Mesenchymal stem cell (in vitro differentiated cells and primary cell): ENCODE results near the gene UBE2E2.

ENCODE experiments used
- DNase-seq: peaks from one replicate; pipeline ENCODE4 v3.0.0-alpha.2; 2013
- H2AFZ ChIP-seq: one replicate; pipeline ENCODE4 v1.6.1; 2013; ENCODE audit warnings: low read depth, mild to moderate bottlenecking, control low read depth, inconsistent platforms, low read length, moderate library complexity
- H2AK5ac ChIP-seq: 2 replicates; pipeline ENCODE4 v1.6.1; 2013; ENCODE audit warnings: low read length, moderate library complexity, mild to moderate bottlenecking, inconsistent platforms; ENCODE audit not compliant: severe bottlenecking
- H2BK120ac ChIP-seq: one replicate; pipeline ENCODE4 v1.6.1; 2013; ENCODE audit warnings: low read depth, mild to moderate bottlenecking, inconsistent platforms, low read length, moderate library complexity
- H2BK12ac ChIP-seq, 2 experiments: one replicate each; pipeline ENCODE4 v1.6.1; 2013; ENCODE audit warnings: inconsistent platforms in 2 of 2, low read length in 2 of 2, mild to moderate bottlenecking in 2 of 2, moderate library complexity in 2 of 2, control low read depth in 1 of 2
- H2BK15ac ChIP-seq: one replicate; pipeline ENCODE4 v1.6.1; 2013; ENCODE audit warnings: mild to moderate bottlenecking, low read depth, inconsistent platforms; ENCODE audit not compliant: poor library complexity, severe bottlenecking
- H2BK5ac ChIP-seq: 2 replicates; pipeline ENCODE4 v1.6.1; 2013; ENCODE audit warnings: low read depth, mild to moderate bottlenecking, low read length, control low read depth, inconsistent platforms; ENCODE audit not compliant: poor library complexity, severe bottlenecking
- H3K14ac ChIP-seq, 2 experiments: one replicate each; pipeline ENCODE4 v1.6.1; 2013; ENCODE audit warnings: inconsistent platforms in 2 of 2, low read length in 2 of 2, control low read depth in 1 of 2, mild to moderate bottlenecking in 1 of 2, moderate library complexity in 1 of 2
- H3K18ac ChIP-seq, 2 experiments: one replicate each; pipeline ENCODE4 v1.6.1; 2013; ENCODE audit warnings: inconsistent platforms in 2 of 2, low read length in 2 of 2, control low read depth in 1 of 2, low read depth in 1 of 2, mild to moderate bottlenecking in 1 of 2
- H3K23ac ChIP-seq, 2 experiments: one replicate each; pipeline ENCODE4 v1.6.1; 2013; ENCODE audit warnings: inconsistent platforms in 2 of 2, low read length in 2 of 2, mild to moderate bottlenecking in 2 of 2, moderate library complexity in 2 of 2, control low read depth in 1 of 2
- H3K27ac ChIP-seq: 2 replicates; pipeline ENCODE4 v1.5.1; 2013; ENCODE audit warnings: mild to moderate bottlenecking, moderate library complexity, low read length, control low read depth, inconsistent platforms; ENCODE audit not compliant: poor library complexity, severe bottlenecking
- H3K27me3 ChIP-seq, 2 experiments: 2 replicates each; pipeline versions ENCODE4 v1.6.1 to v1.7.0; 2013; ENCODE audit warnings: low read length in 2 of 2, mild to moderate bottlenecking in 2 of 2, moderate library complexity in 2 of 2, control low read depth in 1 of 2, inconsistent platforms in 1 of 2; ENCODE audit not compliant: control insufficient read depth in 1 of 2, insufficient read depth in 1 of 2
- H3K36me3 ChIP-seq, 2 experiments: 2 replicates each; pipeline versions ENCODE4 v1.6.1 to v1.7.0; 2013; ENCODE audit warnings: low read length in 2 of 2, control low read depth in 1 of 2, inconsistent platforms in 1 of 2, low read depth in 1 of 2, mild to moderate bottlenecking in 1 of 2; ENCODE audit not compliant: insufficient read depth in 2 of 2, control insufficient read depth in 1 of 2
- H3K4ac ChIP-seq, 2 experiments: one replicate each; pipeline ENCODE4 v1.6.1; 2013; ENCODE audit warnings: inconsistent platforms in 2 of 2, low read length in 2 of 2, mild to moderate bottlenecking in 2 of 2, moderate library complexity in 2 of 2, control low read depth in 1 of 2, low read depth in 1 of 2
- H3K4me1 ChIP-seq: 2 replicates; pipeline ENCODE4 v1.6.1; 2013; ENCODE audit warnings: low read depth, low read length, control low read depth; ENCODE audit not compliant: control insufficient read depth, insufficient read depth
- H3K4me2 ChIP-seq: 2 replicates; pipeline ENCODE4 v1.6.1; 2013; ENCODE audit warnings: low read length, mild to moderate bottlenecking, inconsistent platforms; ENCODE audit not compliant: poor library complexity, severe bottlenecking
- H3K4me3 ChIP-seq, 2 experiments: 2 replicates each; pipeline versions ENCODE4 v1.5.1 to v1.7.0; 2013; ENCODE audit warnings: low read length in 2 of 2, mild to moderate bottlenecking in 2 of 2, control low read depth in 1 of 2, low read depth in 1 of 2; ENCODE audit not compliant: insufficient read depth in 1 of 2
- H3K79me1 ChIP-seq: replicated peaks from 2 replicates; pipeline ENCODE4 v1.6.1; 2013; ENCODE audit warnings: mild to moderate bottlenecking, control low read depth, low read length, inconsistent platforms; ENCODE audit not compliant: poor library complexity, severe bottlenecking
- H3K9ac ChIP-seq: 2 replicates; pipeline ENCODE4 v1.7.0; 2013; ENCODE audit warnings: mild to moderate bottlenecking, low read length, moderate library complexity
- H3K9me3 ChIP-seq: 2 replicates; pipeline ENCODE4 v1.7.0; 2013; ENCODE audit warnings: mild to moderate bottlenecking, low read length; ENCODE audit not compliant: control insufficient read depth
- H4K8ac ChIP-seq: one replicate; pipeline ENCODE4 v1.6.1; 2013; ENCODE audit warnings: inconsistent platforms, mild to moderate bottlenecking, low read length, moderate library complexity
- H4K91ac ChIP-seq: one replicate; pipeline ENCODE4 v1.6.1; 2013; ENCODE audit warnings: mild to moderate bottlenecking, low read length, inconsistent platforms
- WGBS: methylation state at CpG from one replicate; pipeline ENCODE4 v1.1.7; 2013; ENCODE audit warnings: mixed read lengths; 5-methylcytosine and 5-hydroxymethylcytosine counted together

The UBE2E2 gene

GRCh38 chr3:23275814-23276213, 72.7 kb downstream of the UBE2E2 start:
- WGBS = 69% methylated on average over 2 of the region's 2 CpGs
- H3K14ac ChIP-seq = no peak overlapping the region
- H3K36me3 ChIP-seq = peaks cover 0 to 6% of the 10 kb centered on the region in 2 experiments
- no peak overlapping the region for H2AFZ ChIP-seq
- no peak overlapping the region for H2BK12ac ChIP-seq
- DNase-seq = no peak
- no peak overlapping the region for H3K27ac ChIP-seq
- no peak overlapping the region for H3K23ac ChIP-seq
- H3K4me1 ChIP-seq = peaks cover 6% of the 10 kb centered on the region
- no peak overlapping the region for H2BK120ac ChIP-seq
- H2BK15ac ChIP-seq = no peak overlapping the region
- no peak overlapping the region for H3K4me3 ChIP-seq
- H3K4me2 ChIP-seq = no peak overlapping the region
- no peak overlapping the region for H3K4ac ChIP-seq
- H3K9me3 ChIP-seq = no peaks in the 10 kb centered on the region
- H3K9ac ChIP-seq = no peak overlapping the region
- peaks cover 23% of the 10 kb centered on the region for H3K79me1 ChIP-seq
- H3K27me3 ChIP-seq = no peaks in the 10 kb centered on the region
- H4K8ac ChIP-seq = no peak overlapping the region
- no peak overlapping the region for H4K91ac ChIP-seq
- no peak overlapping the region for H2BK5ac ChIP-seq
- no peak overlapping the region for H3K18ac ChIP-seq
- H2AK5ac ChIP-seq = no peak overlapping the region

- Histone ChIP-seq H2BK15ac (no peak overlapping the region), H3K9me3 (no peaks in the 10 kb centered on the region), H2BK5ac (no peak overlapping the region), H3K36me3 (peaks cover 0 to 1% of the 10 kb centered on the region in 2 experiments), H3K14ac (no peak overlapping the region), H3K4me2 (no peak overlapping the region), H2AK5ac (no peak overlapping the region), H3K27ac (no peak overlapping the region), H2BK12ac (no peak overlapping the region), H3K23ac (no peak overlapping the region), H3K79me1 (peaks cover 22% of the 10 kb centered on the region), H3K27me3 (no peaks in the 10 kb centered on the region), H3K4ac (no peak overlapping the region), H3K4me1 (peaks cover 4% of the 10 kb centered on the region), H3K4me3 (no peak overlapping the region), H3K18ac (no peak overlapping the region), H3K9ac (no peak overlapping the region), H2BK120ac (no peak overlapping the region), H4K8ac (no peak overlapping the region), H2AFZ (no peak overlapping the region), H4K91ac (no peak overlapping the region)
- no peak for DNase-seq
- 97% methylated on average over 4 of the region's 7 CpGs for WGBS
Measured at GRCh38 chr3:23276913-23277658, 74.0 kb downstream of the UBE2E2 start.

GRCh38 chr3:23277688-23278087, 74.6 kb downstream of the UBE2E2 start:
- Histone ChIP-seq H4K8ac (no peak overlapping the region), H2BK12ac (no peak overlapping the region), H3K14ac (no peak overlapping the region), H2BK15ac (no peak overlapping the region), H3K9me3 (no peaks in the 10 kb centered on the region), H3K18ac (no peak overlapping the region), H3K4me2 (no peak overlapping the region), H3K23ac (no peak overlapping the region), H3K4me1 (peaks cover 4% of the 10 kb centered on the region), H3K9ac (no peak overlapping the region), H4K91ac (no peak overlapping the region), H3K27me3 (no peaks in the 10 kb centered on the region), H3K79me1 (peaks cover 19% of the 10 kb centered on the region), H2BK120ac (no peak overlapping the region), H3K36me3 (no peaks in the 10 kb centered on the region), H3K27ac (no peak overlapping the region), H3K4me3 (no peak overlapping the region), H2AK5ac (no peak overlapping the region), H3K4ac (no peak overlapping the region), H2AFZ (no peak overlapping the region), H2BK5ac (no peak overlapping the region)
- DNase-seq = no peak
- WGBS = 100% methylated on average over 1 of the region's 3 CpGs

GRCh38 chr3:23283625-23284024, 80.5 kb downstream of the UBE2E2 start:
- H3K4me2 ChIP-seq = no peak overlapping the region
- H2BK5ac ChIP-seq = no peak overlapping the region
- no peak overlapping the region for H3K4ac ChIP-seq
- DNase-seq = no peak
- no peak overlapping the region for H3K4me3 ChIP-seq
- peaks cover 22% of the 10 kb centered on the region for H3K79me1 ChIP-seq
- WGBS = 91% methylated on average over 4 of the region's 5 CpGs
- no peak overlapping the region for H3K27ac ChIP-seq
- H4K91ac ChIP-seq = no peak overlapping the region
- H4K8ac ChIP-seq = no peak overlapping the region
- H3K36me3 ChIP-seq = no peaks in the 10 kb centered on the region
- no peak overlapping the region for H3K23ac ChIP-seq
- no peak overlapping the region for H2BK12ac ChIP-seq
- H3K9me3 ChIP-seq = peaks cover 12% of the 10 kb centered on the region
- no peak overlapping the region for H2BK15ac ChIP-seq
- no peak overlapping the region for H3K18ac ChIP-seq
- H2AFZ ChIP-seq = no peak overlapping the region
- no peaks in the 10 kb centered on the region for H3K27me3 ChIP-seq
- no peak overlapping the region for H2AK5ac ChIP-seq
- no peaks in the 10 kb centered on the region for H3K4me1 ChIP-seq
- no peak overlapping the region for H3K9ac ChIP-seq
- H3K14ac ChIP-seq = no peak overlapping the region
- no peak overlapping the region for H2BK120ac ChIP-seq
